HG03196 (cell line): ENCODE measurements around the gene PTTG2.
A peak's percentile ranks its signal among the peaks of the same experiment; 100 is the strongest.
"Not testable (repeated sequence)": the region's sequence is repeated elsewhere in the genome, so short reads cannot be mapped to it uniquely, and the experiment has no call there.

Source experiments
- ATAC-seq: cut with Tn5 transposase; IDR thresholded peaks from one replicate; pipeline ENCODE4 v1.9.1; 2021; ENCODE audit not compliant: unreplicated experiment

PTTG2 gene

DNA sequence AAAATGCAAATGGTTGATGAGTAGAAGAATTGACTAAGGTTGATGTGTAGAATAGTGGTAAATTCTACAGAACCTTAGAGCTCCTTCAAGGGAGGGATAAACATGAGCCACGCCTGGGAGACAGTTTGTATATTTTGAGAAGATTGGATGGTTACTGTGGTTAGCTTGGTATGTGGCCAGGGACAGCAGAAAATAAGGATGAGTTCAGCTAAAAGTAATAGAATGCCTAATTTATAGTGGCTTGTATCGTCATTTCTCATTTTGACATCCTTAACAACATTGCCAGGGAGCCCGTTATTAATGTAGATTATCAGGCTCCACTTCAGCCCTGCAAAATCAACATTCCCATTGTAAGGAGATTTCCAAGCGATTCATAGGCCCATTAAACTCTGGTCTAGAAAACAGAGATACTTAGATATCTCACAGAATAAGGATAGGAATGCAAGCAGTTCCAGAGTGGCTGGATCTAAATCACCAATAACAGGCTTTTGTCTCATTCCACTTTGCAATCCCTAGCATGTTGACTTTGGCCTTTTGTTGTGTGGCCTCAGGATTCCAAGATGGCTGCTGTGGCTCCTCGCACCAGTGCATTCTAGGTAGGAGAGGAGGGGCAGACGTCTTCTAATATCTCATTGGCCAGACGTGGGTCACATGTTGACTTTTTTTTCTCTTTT is 6.4 kb upstream of the PTTG2 start:
- ATAC-seq: no peak

DNA sequence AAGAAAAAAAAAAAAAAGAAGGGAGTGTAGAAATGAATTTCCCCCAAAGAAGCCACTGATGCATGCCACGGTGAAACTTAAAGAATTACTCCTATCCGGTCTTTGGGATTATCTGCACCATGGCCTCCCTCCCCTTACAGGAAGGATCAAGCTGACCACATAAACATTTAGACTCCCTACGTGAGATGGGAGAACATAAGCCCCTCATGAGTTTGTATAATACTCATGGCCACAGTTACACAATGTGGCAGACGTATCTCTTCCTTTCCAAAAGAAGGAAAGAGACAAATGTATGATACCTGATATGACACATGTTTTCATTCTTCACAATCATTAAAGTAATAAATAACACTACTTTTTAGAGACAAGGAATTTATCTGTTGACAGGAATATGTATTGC is 3.3 kb upstream of the PTTG2 start:
- no peak for ATAC-seq

DNA sequence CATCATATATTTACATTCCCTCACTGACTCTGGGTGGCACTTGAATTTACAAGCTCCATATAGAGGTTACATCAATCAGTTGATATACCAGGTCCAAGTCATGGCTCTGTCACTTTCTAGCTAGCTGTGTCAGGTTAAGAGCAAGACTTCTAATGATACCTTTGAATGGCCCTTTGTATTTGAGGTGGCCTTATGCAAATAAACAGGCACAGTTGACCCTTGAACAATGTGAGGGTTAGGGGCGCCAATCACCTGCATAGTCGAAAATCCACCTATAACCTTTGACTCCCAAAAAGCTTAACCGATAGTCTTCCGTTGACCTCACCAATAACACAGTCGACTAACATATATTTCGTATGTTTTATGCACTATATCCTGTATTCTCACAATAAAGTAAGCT is 1.3 kb upstream of the PTTG2 start:
- no peak for ATAC-seq

DNA sequence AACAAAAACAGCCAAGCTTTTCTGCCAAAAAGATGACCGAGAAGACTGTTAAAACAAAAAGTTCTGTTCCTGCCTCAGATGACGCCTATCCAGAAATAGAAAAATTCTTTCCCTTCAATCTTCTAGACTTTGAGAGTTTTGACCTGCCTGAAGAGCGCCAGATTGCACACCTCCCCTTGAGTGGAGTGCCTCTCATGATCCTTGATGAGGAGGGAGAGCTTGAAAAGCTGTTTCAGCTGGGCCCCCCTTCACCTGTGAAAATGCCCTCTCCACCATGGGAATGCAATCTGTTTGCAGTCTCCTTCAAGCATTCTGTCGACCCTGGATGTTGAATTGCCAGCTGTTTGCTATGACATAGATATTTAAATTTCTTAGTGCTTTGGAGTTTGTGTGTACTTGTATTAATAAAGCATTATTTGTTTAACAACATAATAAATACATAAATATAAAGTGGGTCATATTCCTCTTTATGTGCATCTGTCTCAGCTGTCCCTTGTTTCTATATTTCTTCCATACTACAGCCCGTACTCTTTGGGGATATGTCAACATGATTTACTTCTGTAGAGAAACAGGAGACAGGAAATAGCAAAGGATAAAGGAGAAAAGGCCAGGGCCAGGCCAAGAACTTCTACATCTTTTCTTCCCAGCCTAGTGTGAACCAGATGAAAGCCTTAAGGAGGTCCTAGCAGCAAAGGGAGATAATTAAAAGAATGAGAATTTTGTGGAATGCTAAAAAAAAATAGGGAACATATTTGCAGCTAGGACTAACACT is 667 bp downstream of the PTTG2 start:
- no peak for ATAC-seq

DNA sequence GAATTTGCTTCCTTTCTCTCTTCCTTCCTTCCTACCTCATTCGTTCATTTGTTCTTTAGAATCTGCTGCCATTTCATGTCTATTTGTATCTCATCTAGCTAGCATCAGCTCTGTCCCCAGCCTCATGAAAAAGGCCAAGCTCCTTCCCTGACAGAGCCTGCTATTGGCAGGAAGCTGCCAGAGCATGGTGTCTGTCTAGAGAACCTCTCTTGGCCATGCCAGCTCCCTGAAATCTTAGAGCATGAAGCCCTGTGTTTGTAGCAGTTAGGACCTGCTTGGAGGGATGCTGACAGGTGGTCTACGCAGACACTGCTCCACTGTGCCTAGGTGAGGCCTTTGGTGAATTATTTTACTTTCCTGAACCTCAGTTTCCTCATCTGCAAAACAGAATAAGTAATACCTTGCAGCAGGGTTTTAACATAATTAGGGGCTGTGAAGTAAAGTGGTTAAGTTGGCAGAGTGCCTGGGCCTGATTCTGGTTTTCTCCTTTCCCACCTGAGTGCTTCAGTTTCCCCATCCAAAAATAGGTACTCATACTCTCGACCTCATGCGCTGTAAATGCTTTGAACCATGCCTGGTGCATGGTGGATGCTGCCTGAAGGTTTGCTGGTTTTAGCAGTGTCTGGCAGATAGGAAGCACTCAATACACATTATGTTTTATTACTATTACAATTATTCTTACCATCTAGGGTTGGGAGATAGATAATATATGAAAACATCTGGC is 4.7 kb downstream of the PTTG2 start:
- no peak for ATAC-seq

DNA sequence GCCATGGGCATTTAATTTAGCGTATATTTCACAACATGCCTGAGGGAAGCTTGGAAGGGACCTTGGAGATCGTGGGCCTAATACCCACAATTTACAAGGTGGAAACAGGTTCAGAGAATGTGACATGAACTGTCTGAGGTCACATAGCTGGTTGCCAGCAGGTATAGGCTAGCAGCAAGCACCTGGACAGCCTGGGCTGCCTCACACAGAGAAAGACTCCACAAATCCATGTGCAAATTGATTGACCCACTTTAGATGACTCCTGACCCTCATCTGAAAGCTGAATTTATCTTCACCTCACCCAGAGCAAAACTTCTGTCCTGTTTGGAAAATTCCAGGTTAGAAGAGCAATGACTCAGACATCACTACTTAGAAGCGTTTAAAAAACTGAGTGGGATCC is 5.8 kb downstream of the PTTG2 start:
- ATAC-seq: no peak

DNA sequence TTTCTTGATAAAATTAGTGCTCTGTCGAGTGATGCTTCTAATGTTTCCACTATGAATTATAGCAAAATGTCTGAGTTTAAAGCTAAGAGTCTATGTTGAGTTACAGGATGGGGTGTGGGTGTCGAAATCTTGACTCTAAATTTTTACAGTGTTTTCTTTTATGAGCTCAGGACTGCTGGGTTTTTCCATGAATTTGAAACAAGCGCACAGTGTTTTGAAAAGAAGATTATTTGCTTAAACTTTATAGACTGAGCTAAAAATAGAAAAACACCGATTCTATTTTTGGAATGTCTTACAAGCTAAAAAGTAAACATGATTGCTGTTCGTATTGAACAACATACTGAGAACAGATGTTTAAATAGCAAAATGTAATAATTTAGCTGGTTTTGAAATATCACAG is 7.5 kb downstream of the PTTG2 start:
- ATAC-seq: no peak

DNA sequence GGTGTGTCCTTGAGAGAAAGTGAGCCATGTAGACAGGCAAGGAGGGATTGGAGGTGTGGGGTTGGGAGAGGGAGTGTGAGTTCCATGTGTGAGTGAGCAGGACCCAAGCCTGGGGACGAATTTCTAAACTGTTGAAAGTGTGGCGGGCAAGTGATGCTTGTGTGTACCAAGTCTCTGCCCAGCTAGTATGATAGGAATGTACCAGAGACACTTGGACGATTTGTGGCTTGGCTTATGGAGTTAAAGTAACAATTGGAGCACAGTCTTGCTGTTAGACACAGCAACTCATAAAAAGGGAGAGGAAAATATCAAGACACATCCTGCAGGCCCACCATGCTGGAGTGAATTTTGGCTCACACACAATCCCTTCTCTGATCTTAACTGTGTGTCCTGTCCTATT is 8.5 kb downstream of the PTTG2 start:
- no peak for ATAC-seq

DNA sequence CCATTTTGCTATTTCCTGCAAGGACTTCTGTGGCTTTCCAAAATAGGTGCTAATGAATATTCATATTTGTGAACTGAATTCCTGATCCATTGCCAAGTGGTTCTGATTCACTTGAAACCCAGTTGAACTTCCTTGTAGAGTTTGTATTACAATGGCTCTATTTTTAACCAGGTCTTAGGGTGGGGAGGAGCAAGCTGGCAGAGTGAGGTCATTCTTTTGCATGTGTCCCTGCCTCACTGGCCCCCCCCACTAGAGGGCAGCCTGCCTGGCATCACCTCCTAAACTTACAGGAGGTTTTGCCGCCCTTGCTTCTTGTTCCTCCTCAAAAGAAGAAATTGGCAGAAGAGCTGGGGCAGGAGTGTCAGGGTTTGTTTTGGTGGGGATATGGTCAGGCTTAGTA is 10.5 kb downstream of the PTTG2 start:
- ATAC-seq: no peak

DNA sequence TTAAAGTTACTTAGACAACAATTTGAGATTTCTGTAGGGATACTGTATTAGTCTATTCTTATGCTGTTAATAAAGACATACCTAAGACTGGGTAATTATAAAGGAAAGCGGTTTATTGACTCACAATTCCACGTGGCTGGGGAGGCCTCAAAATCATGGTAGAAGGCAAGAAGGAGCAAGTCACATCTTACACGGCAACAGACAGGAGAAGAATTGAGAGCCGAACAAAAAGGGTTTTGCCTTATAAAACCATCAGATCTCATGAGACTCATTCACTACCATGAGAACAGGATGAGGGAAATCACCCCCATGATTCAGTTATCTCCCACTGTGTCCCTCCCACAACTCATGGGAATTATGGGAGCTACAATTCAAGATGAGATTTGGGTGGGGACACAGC is 11.0 kb downstream of the PTTG2 start:
- ATAC-seq: no peak

DNA sequence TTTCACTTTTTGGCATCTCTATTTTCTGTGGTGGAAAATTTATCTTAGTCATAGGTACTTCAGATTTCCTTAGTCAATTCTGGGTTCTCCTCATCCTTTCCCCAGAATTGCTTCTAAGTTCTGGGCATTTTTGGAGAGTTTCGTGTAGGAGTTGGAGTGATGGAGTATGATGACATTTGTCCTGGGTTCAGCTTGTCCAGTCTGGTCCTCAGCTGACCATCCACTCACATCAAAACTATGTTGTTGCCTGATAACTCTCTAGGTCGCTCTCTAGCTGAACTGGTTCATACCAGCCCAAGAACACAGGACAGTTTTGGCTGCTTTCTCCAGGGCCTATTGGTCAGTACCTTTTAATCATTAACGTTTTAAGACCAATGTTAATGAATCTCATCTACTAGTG is 13.2 kb downstream of the PTTG2 start:
- ATAC-seq: no peak

DNA sequence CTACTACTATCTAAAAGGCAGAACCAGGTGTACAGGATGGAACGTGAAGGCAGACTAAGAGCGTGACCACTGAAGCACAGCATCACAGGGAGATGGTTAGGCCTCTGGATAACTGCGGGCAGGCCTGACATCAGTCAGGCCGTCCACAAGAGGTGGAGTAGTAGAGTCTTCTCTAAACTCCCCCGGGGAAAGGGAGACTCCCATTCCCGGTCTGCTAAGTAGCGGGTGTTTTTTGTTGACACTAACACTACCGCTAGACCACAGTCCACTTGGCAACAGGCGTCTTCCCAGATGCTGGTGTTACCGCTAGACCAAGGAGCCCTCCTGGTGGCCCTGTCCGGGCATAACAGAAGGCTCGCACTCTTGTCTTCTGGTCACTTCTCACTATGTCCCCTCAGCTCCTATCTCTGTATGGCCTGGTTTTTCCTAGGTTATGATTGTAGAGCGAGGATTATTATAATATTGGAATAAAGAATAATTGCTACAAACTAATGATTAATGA is 15.2 kb downstream of the PTTG2 start:
- not testable (repeated sequence) for ATAC-seq

DNA sequence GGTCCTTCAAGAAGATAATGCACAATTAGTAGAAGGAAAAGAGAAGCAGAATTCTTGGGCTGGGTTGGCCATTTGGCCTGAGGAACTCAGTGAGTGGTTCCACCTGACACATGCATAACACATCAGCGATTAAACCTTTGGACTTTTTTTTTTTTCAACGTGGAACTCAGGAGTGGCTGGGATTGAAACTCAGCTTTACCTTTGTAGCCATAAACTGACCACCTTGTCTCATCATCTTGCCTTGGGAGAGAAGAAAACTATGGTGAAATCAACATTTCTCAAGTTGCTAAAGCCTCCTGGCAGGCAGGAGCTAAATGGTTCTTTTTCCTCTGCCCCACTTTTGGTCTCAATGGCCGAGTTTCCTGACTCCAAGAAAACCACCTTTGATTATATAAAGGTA is 16.3 kb downstream of the PTTG2 start:
- ATAC-seq: no peak

DNA sequence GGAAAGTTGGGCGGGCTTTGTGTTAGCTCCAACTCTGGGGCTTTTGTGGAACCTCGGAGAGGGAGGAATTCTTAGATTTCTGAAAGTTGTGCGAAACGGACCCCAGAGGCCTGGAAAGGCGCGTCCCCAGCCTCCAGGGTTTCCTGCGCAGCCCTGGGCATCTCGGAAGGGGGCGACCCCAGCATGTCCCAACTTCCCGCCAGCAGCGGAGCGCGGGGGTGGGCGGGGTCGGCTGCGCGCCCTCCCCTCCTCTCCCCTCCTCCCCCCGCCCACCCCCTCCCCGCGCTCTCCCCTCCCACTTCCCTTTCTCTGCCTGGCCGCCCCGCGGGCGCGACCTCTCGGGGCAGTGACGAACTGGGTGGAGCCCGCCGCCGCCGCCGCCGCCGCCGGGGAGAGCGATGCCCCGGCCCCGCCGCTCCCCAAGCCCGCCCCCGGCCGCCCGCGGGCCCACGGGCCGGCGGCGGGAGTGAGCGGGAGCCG is 16.8 kb downstream of the PTTG2 start:
- peak; percentile 68 for ATAC-seq

DNA sequence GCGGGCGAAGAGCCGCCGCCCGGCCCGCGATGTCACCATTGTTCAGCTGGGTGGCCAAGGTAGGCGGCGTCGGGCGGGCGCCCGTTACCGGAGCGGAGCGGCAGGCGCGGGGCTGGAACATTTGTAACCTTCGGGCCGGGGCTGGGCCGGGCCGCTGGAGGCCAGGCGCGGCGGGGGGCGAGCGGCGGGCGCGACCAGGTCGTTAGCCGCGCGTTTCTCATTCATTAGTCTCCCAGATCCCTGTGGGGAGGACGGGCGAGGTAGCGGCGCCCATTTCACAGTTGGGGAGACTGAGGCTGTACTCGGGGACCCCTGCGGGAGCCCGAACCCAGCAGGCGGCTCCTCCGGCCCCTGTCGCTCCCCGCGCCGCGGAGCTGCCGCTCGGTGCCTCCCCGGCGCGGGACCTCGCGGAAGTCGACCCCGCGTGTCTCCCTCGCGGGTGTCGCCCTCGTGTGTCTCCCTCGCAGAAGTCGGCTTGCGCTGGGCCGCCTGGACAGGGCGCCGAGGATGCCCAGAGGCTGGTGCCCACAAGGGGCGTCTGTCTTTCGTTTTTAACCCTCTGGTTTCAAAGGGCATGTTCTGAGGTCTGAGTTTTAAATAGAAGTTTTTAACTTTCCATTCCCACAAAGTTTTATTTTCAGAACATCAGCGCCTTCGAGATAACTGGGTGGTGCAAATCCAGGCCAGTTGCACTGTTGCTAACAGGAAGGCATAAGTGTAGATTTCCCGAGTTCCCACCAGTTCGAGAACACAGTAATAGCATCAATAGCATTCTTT is 17.5 kb downstream of the PTTG2 start:
- peak; percentile 71 for ATAC-seq

DNA sequence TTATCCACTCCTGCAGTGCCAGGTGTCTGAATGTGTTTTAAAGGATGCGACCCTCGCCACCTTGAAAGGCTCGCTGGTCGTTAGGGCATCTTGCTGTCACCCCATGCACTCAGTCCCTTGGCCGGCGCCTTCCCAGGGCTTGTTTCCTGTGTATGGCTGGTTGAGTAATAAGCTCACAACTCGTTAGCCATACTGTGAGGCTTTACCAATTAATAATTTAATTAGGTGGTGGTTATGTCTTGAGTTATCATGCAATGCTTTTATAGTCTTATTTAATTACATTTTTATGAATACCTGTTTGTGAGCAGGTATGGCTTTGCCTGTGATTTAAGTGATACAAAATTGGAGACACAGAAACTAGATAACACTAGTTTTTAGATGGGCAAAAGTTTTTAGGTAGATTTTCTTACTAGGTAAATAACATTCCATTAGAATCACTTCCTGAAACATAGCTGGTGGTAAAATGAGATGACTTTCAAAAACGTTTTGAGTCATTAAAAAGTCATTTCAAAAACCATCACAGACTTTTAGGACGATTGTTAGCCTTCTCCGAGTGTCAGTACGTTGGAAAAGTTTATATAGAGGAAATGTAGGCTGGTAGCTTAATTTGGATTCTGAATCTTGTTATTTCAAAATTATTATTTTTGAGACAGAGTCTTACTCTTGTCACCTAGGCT is 18.2 kb downstream of the PTTG2 start:
- peak; percentile 39 for ATAC-seq

DNA sequence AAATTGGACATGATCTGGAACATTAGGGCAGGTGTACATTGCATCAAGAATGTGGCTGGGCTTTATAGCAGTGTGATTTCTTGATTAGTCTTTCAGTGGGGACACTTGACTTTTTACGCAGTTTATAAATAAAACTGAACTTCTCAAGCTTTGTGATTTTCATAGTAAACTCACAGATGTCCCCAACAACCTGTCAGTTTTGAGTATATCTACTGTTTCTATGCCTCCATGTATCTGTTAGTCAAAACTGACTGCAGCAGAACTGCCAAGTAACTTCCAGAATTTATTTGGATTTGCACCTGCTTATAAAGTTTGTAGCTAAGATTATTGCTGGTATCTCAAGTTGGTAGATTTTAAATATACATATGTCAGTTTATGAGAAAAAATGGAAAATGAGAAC is 20.0 kb downstream of the PTTG2 start:
- no peak for ATAC-seq

DNA sequence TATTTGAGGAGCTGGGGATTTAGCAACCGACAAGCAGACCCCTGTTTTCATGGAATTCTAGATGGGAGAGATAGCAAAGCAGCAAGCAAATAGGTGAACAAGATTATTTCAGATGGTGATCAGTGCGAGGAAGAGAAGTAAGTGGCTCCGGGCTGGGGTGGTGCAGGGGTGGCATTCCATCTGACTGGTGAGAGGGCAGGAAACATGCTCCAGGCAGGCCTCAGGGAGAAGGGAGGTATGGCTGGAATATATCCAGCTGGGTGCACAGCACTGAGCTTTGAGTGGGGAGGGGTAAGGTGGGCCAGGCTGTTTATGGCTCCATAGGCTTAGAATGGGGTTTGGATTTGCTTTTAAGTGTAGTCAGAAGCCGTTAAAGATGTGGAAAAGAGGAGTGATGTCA is 21.2 kb downstream of the PTTG2 start:
- no peak for ATAC-seq

DNA sequence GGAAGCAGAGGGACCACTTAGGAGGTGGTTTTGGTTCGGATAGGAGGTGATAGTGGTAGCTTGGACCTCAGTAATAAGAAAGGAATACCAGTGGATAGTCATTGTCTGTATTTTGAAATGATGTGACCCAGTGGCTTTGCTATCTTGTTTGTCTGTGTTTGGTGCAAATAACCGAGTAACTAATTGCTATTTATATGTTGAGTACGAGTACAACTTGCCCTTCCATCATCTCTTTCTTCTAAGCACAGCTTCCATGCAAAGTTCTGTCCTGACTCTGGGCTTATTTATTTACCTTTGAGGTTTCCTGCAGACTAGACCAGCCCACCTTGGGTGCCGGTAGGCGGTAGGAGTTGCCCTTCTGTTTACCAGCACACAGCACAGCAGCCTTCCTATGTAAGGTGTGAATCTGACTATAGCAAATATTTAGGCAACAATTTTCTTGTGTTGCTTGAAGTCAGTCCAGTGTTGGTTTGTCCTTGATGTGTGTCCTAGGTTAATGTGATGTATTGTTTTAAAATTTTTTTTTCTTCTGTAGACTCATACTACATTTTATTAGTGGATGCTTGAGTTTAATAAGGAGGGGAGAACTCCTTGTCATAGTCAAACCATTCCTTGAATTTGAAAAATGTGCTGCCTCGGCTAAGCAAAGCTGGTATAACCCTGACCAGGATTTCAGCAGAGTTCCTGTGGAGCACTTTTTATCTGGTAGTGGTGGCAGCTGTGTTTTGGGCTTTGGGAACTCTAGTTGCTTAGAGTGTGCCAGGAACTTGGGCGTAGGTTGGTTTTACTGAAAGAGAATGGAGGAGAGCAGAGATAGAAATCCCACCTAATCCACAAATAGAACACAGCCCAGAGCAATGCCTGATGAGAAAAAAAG is 21.9 kb downstream of the PTTG2 start:
- ATAC-seq: no peak

DNA sequence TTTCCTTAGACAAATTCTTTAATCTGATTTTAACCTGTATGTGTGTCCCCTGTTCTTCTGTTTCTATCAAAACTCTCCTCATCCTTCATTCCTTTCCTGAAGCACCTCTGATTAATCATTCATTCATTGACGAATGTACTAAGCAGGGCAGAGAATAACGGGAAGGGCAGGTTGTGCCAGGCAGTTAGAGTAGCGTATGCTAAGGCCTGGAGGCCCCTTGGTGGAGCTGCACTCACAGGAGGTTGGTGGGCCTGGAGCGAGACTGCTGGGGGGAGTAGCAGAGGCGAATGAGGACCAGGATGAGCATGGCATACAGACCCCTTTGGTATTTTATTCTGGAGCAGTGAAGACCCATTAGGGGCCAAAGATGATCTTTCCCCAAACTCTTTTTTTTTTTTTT is 22.5 kb downstream of the PTTG2 start:
- no peak for ATAC-seq
